Breast epithelium (tissue), 3 donors: Measurements from ENCODE around the gene NEGR1.

Experiments used
- CTCF ChIP-seq, 3 donors: fragments of 450-650 bp; IDR thresholded peaks; one replicate each; pipeline ENCODE4 v1.5.1; 2016 to 2017; ENCODE audit warnings: antibody characterized with exemption in 3 of 3, mild to moderate bottlenecking in 3 of 3, moderate library complexity in 3 of 3
- POLR2A ChIP-seq: fragments of 450-650 bp; IDR thresholded peaks from one replicate; pipeline ENCODE4 v1.6.1; 2016; ENCODE audit warnings: antibody characterized with exemption, mild to moderate bottlenecking, moderate library complexity

- no peak for TF ChIP-seq CTCF (IDR thresholded peaks at IDR 0.05)
- TF ChIP-seq POLR2A = no peak
Observed at GRCh38 chr1:71788113-71788512, 494.2 kb downstream of the NEGR1 start.
